Transverse colon (tissue), 4 donors: ENCODE data around the gene ATP1B1. TPM values are rescaled to one million over a fixed set of nuclear protein-coding genes. Genes with fewer than 3 reads are reported as not detected.

Experiments
- DNase-seq: peaks from one replicate; pipeline ENCODE4 v3.0.0-alpha.2; 2019
- H3K27ac ChIP-seq, 4 donors: fragments of 200-600 bp; sonication (generic); 2 replicates each; pipeline ENCODE4 v1.5.1; 2016 to 2018; ENCODE audit warnings: inconsistent platforms in 4 of 4
- H3K27me3 ChIP-seq: fragments of 200-600 bp; sonication (generic); 2 replicates; pipeline ENCODE4 v1.5.1; 2017; ENCODE audit warnings: inconsistent platforms
- H3K36me3 ChIP-seq, 4 donors: fragments of 200-600 bp; sonication (generic); 2 replicates each; pipeline ENCODE4 v1.5.1; 2017 to 2019; ENCODE audit warnings: inconsistent platforms in 4 of 4
- H3K4me1 ChIP-seq, 4 donors: fragments of 200-600 bp; sonication (generic); 2 replicates each; pipeline ENCODE4 v1.5.1; 2017 to 2020; ENCODE audit warnings: inconsistent platforms in 4 of 4
- H3K4me3 ChIP-seq, 4 donors: fragments of 200-600 bp; sonication (generic); 1 replicate in 1 of 4; 2 replicates in 3 of 4; pipeline versions ENCODE4 v1.5.1 to v1.6.1; 2017 to 2019; ENCODE audit warnings: inconsistent platforms in 4 of 4
- H3K9me3 ChIP-seq, 2 donors: fragments of 200-600 bp; sonication (generic); 2 replicates each; pipeline ENCODE4 v1.5.1; 2017 to 2019; ENCODE audit warnings: inconsistent platforms in 2 of 2
- EP300 ChIP-seq: sonication (generic); formaldehyde crosslinking; IDR thresholded peaks from one replicate; pipeline ENCODE4 v1.6.1; 2017; ENCODE audit warnings: antibody characterized with exemption, low read depth
- POLR2A ChIP-seq: fragments of 450-650 bp; IDR thresholded peaks from one replicate; pipeline ENCODE4 v1.6.1; 2016; ENCODE audit warnings: antibody characterized with exemption, mild to moderate bottlenecking, moderate library complexity
- POLR2AphosphoS5 ChIP-seq, 3 donors: sonication (generic); formaldehyde crosslinking; IDR thresholded peaks; one replicate each; pipeline ENCODE4 v1.6.1; 2016; ENCODE audit warnings: antibody characterized with exemption in 3 of 3
- WGBS, 2 donors: methylation state at CpG; one replicate each; pipeline ENCODE4 v1.1.5; 2018; ENCODE audit warnings: low coverage in 1 of 2; 5-methylcytosine and 5-hydroxymethylcytosine counted together
- in situ Hi-C, 4 donors: fragments of 200-750 bp; cut with MboI; loops; one replicate each; pipeline versions ENCODE4 v1.15.0 to v1.15.1; 2017; ENCODE audit warnings: low sequenced_read_pairs in 3 of 4, low pct_ligation_motif_present in 1 of 4, low pct_unique_long_range_greater_than_20kb in 1 of 4
- intact Hi-C: fragments of 100-400 bp; cut with DNase I; formaldehyde crosslinking; loops from one replicate; pipeline ENCODE4 v1.15.1; 2023; ENCODE audit warnings: low total_unique reads
- total RNA-seq, 4 donors: library from RNA; depleted of rRNA; stranded (reverse); fragments of >200 nt; gene quantifications; one replicate each; pipeline ENCODE4 v1.1.0, GENCODE V29; 2016
- TF ChIP-seq, protein P1 (sequence below), 5 experiments: fragments of 200-600 bp in 3 of 5; fragments of 450-650 bp in 2 of 5; sonication (generic) in 3 of 5; IDR thresholded peaks; 1 replicate in 2 of 5; 2 replicates in 3 of 5; pipeline ENCODE4 v1.5.1; 2016 to 2017; ENCODE audit warnings: antibody characterized with exemption in 5 of 5, inconsistent platforms in 3 of 5, mild to moderate bottlenecking in 2 of 5, moderate library complexity in 1 of 5

The ATP1B1 gene
- total RNA-seq, 4 donors from 2014 or later = 82.8 to 493 (median 375) TPM

DNA sequence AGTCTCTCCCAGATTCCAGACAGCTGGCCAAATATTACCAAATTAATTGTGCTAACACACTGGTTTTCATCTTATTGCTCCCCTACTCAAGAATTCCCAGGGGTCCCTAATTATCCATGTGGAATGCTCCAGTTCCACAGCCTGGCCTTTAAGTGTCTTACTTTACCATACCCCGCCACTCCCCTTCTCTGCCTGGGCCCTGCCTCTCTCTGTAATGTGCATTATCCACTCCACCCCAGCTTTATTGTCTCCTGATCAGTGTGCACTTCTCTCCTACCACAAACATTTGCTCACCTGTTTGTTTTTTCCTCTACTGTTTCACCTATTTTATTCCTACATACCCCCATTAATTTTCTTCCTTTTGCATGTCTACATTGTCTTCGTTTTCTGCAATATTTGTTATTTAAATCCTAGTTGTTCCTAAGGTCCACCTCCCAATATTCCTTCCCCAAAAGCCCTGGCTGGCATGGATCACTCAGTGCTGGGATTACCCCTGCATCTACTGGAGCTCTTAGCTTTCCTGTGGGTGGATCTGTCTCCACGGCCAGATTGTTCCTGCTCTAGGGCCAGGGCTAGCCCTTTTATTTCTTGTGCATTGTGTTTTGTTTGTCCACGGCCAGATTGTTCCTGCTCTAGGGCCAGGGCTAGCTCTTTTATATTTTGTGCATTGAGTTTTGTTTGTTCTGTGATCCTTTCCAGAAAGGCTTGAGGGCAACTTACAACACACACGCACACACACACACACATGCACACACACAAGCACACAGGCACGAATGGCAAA, 33.4 kb upstream of the ATP1B1 start:
- WGBS, 2 donors = 37 to 48% methylated on average over 5 to 6 of the region's 6 CpGs
- H3K9me3 ChIP-seq = no peaks in the 10 kb centered on the region
- no peaks in the 10 kb centered on the region for H3K36me3 ChIP-seq
- peaks cover 0 to 14% (median 7%) of the 10 kb centered on the region in 4 donors for H3K4me1 ChIP-seq
- in situ Hi-C loops (no loop called here), intact Hi-C loops (no loop called here)
- DNase-seq = peak; percentile 71
- peak overlapping the region; percentile 75 to 83 (median 81) for H3K27ac ChIP-seq
- H3K4me3 ChIP-seq = no peak overlapping the region
- no peaks in the 10 kb centered on the region for H3K27me3 ChIP-seq
- TF ChIP-seq EP300 (no peak), POLR2A (peak; percentile 50), POLR2AphosphoS5 (IDR thresholded peaks at IDR 0.05) (peak in 1 of 3 donors; percentile 46)
- TF ChIP-seq, protein P1, sequence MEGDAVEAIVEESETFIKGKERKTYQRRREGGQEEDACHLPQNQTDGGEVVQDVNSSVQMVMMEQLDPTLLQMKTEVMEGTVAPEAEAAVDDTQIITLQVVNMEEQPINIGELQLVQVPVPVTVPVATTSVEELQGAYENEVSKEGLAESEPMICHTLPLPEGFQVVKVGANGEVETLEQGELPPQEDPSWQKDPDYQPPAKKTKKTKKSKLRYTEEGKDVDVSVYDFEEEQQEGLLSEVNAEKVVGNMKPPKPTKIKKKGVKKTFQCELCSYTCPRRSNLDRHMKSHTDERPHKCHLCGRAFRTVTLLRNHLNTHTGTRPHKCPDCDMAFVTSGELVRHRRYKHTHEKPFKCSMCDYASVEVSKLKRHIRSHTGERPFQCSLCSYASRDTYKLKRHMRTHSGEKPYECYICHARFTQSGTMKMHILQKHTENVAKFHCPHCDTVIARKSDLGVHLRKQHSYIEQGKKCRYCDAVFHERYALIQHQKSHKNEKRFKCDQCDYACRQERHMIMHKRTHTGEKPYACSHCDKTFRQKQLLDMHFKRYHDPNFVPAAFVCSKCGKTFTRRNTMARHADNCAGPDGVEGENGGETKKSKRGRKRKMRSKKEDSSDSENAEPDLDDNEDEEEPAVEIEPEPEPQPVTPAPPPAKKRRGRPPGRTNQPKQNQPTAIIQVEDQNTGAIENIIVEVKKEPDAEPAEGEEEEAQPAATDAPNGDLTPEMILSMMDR (IDR thresholded peaks at IDR 0.05) = no peak

DNA sequence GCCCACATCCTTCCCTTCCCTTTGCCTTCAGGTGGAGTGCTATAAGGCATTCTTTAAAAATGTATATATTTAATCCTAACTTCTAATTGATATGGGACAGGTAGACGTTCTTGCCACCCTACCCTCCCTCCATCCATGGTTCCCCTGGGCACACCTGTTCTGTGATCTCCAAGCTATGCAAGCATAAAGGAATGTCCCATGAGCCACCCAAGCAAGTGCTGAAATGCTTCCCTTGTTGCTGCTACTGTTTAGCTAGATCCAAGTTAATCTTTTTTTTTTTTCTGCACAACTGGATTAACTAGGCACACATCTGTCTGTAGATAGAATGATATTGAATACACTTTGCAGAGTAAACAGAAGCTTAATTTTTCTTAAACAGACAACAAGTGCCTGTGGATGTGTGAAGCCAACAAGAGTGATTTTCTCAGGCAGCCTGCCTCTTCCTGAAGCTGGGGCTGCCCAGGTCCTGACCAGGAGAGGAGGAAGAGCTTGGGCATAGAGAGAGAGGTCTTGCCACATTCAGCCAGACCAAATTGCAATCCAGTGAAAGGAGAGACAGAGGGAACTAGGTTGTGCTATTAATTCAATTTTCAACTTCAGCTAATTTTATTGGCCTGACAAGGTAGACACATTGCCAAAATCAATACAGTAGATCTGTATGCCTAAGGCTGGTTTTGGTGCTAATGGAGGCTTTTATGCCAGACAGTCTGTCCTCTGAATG, 28.2 kb upstream of the ATP1B1 start:
- 61% methylated on average over 1 of the region's 1 CpG; no CpG with 5 or more reads in 1 of the 2 donors for WGBS, 2 donors
- no peak overlapping the region for H3K27ac ChIP-seq
- H3K27me3 ChIP-seq = no peaks in the 10 kb centered on the region
- H3K4me1 ChIP-seq = peaks cover 0 to 9% (median 2%) of the 10 kb centered on the region in 4 donors
- no peaks in the 10 kb centered on the region for H3K9me3 ChIP-seq
- in situ Hi-C loops = no loop called here
- no peaks in the 10 kb centered on the region for H3K36me3 ChIP-seq
- no peak for DNase-seq
- no peak overlapping the region for H3K4me3 ChIP-seq
- intact Hi-C loops = no loop called here
- TF ChIP-seq, protein P1 (IDR thresholded peaks at IDR 0.05) = no peak
- no peak for TF ChIP-seq POLR2AphosphoS5 (IDR thresholded peaks at IDR 0.05)
- no peak for TF ChIP-seq POLR2A
- TF ChIP-seq EP300 = no peak

DNA sequence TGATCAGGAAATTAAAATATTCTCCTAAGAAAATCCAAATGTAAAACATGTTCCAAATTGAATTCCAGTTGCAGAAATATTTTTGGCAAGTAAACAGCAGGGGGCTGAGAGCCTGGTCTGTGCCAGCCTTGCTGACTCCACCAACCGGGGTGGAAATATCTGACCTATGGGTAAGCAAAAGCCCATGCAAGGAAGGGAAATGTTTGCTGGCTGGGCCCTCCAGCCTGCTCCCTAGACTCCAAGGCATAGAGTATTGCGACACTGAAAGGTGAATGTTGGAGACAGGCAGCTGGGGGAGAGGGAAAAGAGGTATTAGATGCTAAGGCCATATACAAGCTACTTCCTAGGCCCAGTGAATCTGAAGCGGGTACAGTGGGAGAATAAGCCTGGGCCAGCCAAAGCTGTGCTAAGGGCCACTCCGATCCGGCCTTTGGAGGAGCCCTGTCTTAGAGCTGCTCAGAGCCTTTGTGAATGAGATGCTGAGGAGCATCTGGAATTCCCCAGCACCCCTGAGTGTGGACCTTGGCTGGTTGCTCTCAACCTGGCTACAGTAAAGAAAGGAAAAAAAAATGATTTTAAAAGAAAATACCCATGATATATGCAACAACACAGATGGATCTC, 24.9 kb upstream of the ATP1B1 start:
- no peak for DNase-seq
- peaks cover 0 to 3% (median 2%) of the 10 kb centered on the region in 4 donors for H3K4me1 ChIP-seq
- no peak overlapping the region for H3K27ac ChIP-seq
- TF ChIP-seq POLR2A = no peak
- TF ChIP-seq, protein P1 (IDR thresholded peaks at IDR 0.05) = no peak
- TF ChIP-seq EP300 = no peak
- no peak for TF ChIP-seq POLR2AphosphoS5 (IDR thresholded peaks at IDR 0.05)
- no peaks in the 10 kb centered on the region for H3K27me3 ChIP-seq
- in situ Hi-C loops (no loop called here), intact Hi-C loops (no loop called here)
- H3K36me3 ChIP-seq = no peaks in the 10 kb centered on the region
- no peaks in the 10 kb centered on the region for H3K9me3 ChIP-seq
- no peak overlapping the region for H3K4me3 ChIP-seq
- 89% methylated on average over 5 of the region's 5 CpGs; no CpG with 5 or more reads in 1 of the 2 donors for WGBS, 2 donors

DNA sequence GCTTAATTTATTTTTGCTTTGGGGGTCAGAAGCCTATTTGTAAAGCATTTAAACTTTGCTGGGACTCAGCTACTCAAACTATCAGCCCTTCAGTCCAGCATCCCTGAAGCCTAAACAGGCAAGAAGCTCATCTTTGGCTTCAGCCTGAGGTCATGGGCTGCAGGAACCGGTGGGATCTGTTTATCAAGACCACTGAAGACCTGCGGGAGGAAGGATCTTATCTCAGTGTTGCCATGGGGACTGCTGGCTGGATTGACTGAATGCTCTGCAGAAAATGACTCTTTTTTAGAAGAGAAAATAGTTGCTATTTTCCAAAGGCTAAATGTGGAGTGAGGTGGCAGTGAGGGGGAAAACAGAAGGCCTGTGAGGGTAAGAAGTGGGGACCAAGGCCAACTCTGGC, 20.6 kb upstream of the ATP1B1 start:
- intact Hi-C loops (no loop called here), in situ Hi-C loops (no loop called here)
- no peaks in the 10 kb centered on the region for H3K36me3 ChIP-seq
- DNase-seq = no peak
- no peaks in the 10 kb centered on the region for H3K9me3 ChIP-seq
- TF ChIP-seq, protein P1 (IDR thresholded peaks at IDR 0.05) = no peak
- TF ChIP-seq POLR2AphosphoS5 (IDR thresholded peaks at IDR 0.05) (no peak), EP300 (no peak), POLR2A (no peak)
- 77% methylated on average over 2 of the region's 2 CpGs; no CpG with 5 or more reads in 1 of the 2 donors for WGBS, 2 donors
- H3K4me1 ChIP-seq = peaks cover 0 to 18% (median 13%) of the 10 kb centered on the region in 4 donors
- no peak overlapping the region for H3K27ac ChIP-seq
- no peak overlapping the region for H3K4me3 ChIP-seq
- no peaks in the 10 kb centered on the region for H3K27me3 ChIP-seq
